Trophoblast cell (in vitro differentiated cells and primary cell): Measurements from ENCODE around the gene DTL.
A peak's percentile ranks its signal among the peaks of the same experiment; 100 is the strongest.

Experiments
- DNase-seq, 2 donors: peaks; one replicate each; pipeline ENCODE4 v3.0.0-alpha.2; 2016
- H2AFZ ChIP-seq: 2 replicates; pipeline ENCODE4 v1.6.1; 2013; ENCODE audit warnings: low read length, moderate library complexity, mild to moderate bottlenecking; ENCODE audit not compliant: insufficient read depth, poor library complexity
- H2AK5ac ChIP-seq: 2 replicates; pipeline ENCODE4 v1.6.1; 2013; ENCODE audit warnings: mild to moderate bottlenecking, low read length
- H2BK120ac ChIP-seq: 2 replicates; pipeline ENCODE4 v1.6.1; 2013; ENCODE audit warnings: low read length, mild to moderate bottlenecking, moderate library complexity; ENCODE audit not compliant: insufficient read depth, poor library complexity
- H2BK12ac ChIP-seq: 2 replicates; pipeline ENCODE4 v1.6.1; 2013; ENCODE audit warnings: mild to moderate bottlenecking, low read length, moderate library complexity
- H2BK5ac ChIP-seq: 2 replicates; pipeline ENCODE4 v1.6.1; 2013; ENCODE audit warnings: low read length, low read depth, moderate library complexity, mild to moderate bottlenecking; ENCODE audit not compliant: poor library complexity
- H3K14ac ChIP-seq: 2 replicates; pipeline ENCODE4 v1.6.1; 2013; ENCODE audit warnings: mild to moderate bottlenecking, low read length
- H3K18ac ChIP-seq: 2 replicates; pipeline ENCODE4 v1.6.1; 2013; ENCODE audit warnings: mild to moderate bottlenecking, low read length
- H3K23ac ChIP-seq: 2 replicates; pipeline ENCODE4 v1.6.1; 2013; ENCODE audit warnings: low read length
- H3K27ac ChIP-seq: 2 replicates; pipeline ENCODE4 v1.5.1; 2013; ENCODE audit warnings: low read depth, mild to moderate bottlenecking, inconsistent platforms, low read length, moderate library complexity
- H3K27me3 ChIP-seq: 2 replicates; pipeline ENCODE4 v1.6.1; 2013; ENCODE audit warnings: inconsistent platforms, mild to moderate bottlenecking, low read length, moderate library complexity; ENCODE audit not compliant: insufficient read depth
- H3K36me3 ChIP-seq, 2 experiments: 1 replicate in 1 of 2; 2 replicates in 1 of 2; pipeline ENCODE4 v1.6.1; 2013; ENCODE audit warnings: low read length in 2 of 2, mild to moderate bottlenecking in 2 of 2, moderate library complexity in 1 of 2; ENCODE audit not compliant: insufficient read depth in 2 of 2, control insufficient read depth in 1 of 2
- H3K4ac ChIP-seq: 2 replicates; pipeline ENCODE4 v1.6.1; 2013; ENCODE audit warnings: low read depth, mild to moderate bottlenecking, low read length, moderate library complexity
- H3K4me1 ChIP-seq, 2 experiments: 1 replicate in 1 of 2; 2 replicates in 1 of 2; pipeline ENCODE4 v1.6.1; 2013; ENCODE audit warnings: low read length in 2 of 2, mild to moderate bottlenecking in 2 of 2, moderate library complexity in 1 of 2; ENCODE audit not compliant: insufficient read depth in 2 of 2, control insufficient read depth in 1 of 2
- H3K4me2 ChIP-seq: 2 replicates; pipeline ENCODE4 v1.6.1; 2013; ENCODE audit warnings: inconsistent platforms, mild to moderate bottlenecking, low read length, moderate library complexity
- H3K4me3 ChIP-seq: 2 replicates; pipeline ENCODE4 v1.5.1; 2013; ENCODE audit warnings: mild to moderate bottlenecking, low read depth, low read length, inconsistent platforms
- H3K79me1 ChIP-seq: one replicate; pipeline ENCODE4 v1.6.1; 2013; ENCODE audit warnings: low read length
- H3K79me2 ChIP-seq: 2 replicates; pipeline ENCODE4 v1.6.1; 2013; ENCODE audit warnings: low read length, mild to moderate bottlenecking; ENCODE audit not compliant: control insufficient read depth, insufficient read depth, poor library complexity
- H3K9ac ChIP-seq: 2 replicates; pipeline ENCODE4 v1.6.1; 2013; ENCODE audit warnings: mild to moderate bottlenecking, low read length
- H3K9me3 ChIP-seq: 2 replicates; pipeline ENCODE4 v1.6.1; 2013; ENCODE audit warnings: low read depth, mild to moderate bottlenecking, control low read depth, inconsistent platforms, low read length; ENCODE audit not compliant: insufficient read depth
- H4K12ac ChIP-seq: 2 replicates; pipeline ENCODE4 v1.6.1; 2013; ENCODE audit warnings: low read depth, mild to moderate bottlenecking, low read length, moderate library complexity
- H4K8ac ChIP-seq: 2 replicates; pipeline ENCODE4 v1.6.1; 2013; ENCODE audit warnings: low read depth, mild to moderate bottlenecking, low read length, moderate library complexity
- H4K91ac ChIP-seq: one replicate; pipeline ENCODE4 v1.6.1; 2013; ENCODE audit warnings: low read depth, mild to moderate bottlenecking, low read length, moderate library complexity
- WGBS: extraction: QIAGEN DNeasy Blood & Tissue Kit; methylation state at CpG from one replicate; pipeline ENCODE4 v1.1.7; 2013; ENCODE audit warnings: missing lambda C conversion rate; ENCODE audit not compliant: insufficient read length, insufficient coverage; ENCODE audit errors: extremely low coverage; 5-methylcytosine and 5-hydroxymethylcytosine counted together

DTL gene

DNA sequence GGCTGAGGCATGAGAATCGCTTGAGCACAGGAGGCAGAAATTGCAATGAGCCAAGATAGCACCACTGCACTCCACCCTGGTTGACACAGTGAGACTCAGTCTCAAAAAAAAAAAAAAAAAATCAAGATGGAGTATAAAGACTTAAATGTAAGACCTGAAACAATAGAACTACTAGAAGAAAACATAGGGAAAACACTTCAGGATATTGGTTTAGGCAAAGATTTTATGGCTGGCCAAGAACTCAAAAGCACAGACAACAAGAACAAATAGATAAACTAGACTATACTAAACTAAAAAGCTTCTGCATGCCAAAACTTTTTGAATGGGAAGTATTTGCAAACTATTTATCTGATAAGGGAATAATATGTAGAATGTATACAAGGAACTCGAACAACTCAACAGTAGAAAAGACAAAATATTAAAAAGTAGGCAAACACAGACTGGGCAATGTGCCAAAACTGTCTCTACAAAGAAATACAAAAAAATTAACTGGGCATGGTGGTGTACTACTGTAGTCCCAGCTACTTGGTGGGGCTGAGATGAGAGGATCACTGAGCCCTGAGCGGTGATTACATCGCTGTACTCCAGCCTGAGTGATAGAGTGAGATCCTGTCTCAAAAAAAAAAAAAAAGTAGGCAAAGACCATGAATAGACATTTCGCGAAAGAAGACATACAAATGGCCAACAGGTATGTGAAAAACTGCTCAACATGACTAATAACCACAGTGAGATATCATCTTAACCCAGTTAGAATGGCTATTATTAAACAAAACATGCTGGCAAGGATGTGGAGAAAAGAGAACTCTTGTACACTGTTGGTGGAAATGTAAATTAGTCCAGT lies 25.3 kb downstream of the DTL start:
- no peaks in the 10 kb centered on the region for H3K4me1 ChIP-seq
- peaks cover 3 to 6% of the 10 kb centered on the region in 2 experiments for H3K36me3 ChIP-seq
- no peak overlapping the region for H3K27ac ChIP-seq
- H3K14ac ChIP-seq = no peak overlapping the region
- H2BK120ac ChIP-seq = no peak overlapping the region
- H3K79me1 ChIP-seq = no peaks in the 10 kb centered on the region
- no peak overlapping the region for H4K12ac ChIP-seq
- no peak overlapping the region for H3K4ac ChIP-seq
- no peak overlapping the region for H4K91ac ChIP-seq
- H3K4me3 ChIP-seq = no peak overlapping the region
- no CpG with 5 or more reads among the region's 6 CpGs for WGBS
- H2BK12ac ChIP-seq = no peak overlapping the region
- peaks cover under 1% of the 10 kb centered on the region for H3K9me3 ChIP-seq
- no peak overlapping the region for H3K18ac ChIP-seq
- no peak overlapping the region for H3K4me2 ChIP-seq
- H2AFZ ChIP-seq = no peak overlapping the region
- no peak overlapping the region for H3K9ac ChIP-seq
- no peak overlapping the region for H2BK5ac ChIP-seq
- H2AK5ac ChIP-seq = no peak overlapping the region
- H3K23ac ChIP-seq = no peak overlapping the region
- DNase-seq = peak; percentile 8 to 67
- H3K27me3 ChIP-seq = no peaks in the 10 kb centered on the region
- H3K79me2 ChIP-seq = no peaks in the 10 kb centered on the region
- H4K8ac ChIP-seq = no peak overlapping the region

DNA sequence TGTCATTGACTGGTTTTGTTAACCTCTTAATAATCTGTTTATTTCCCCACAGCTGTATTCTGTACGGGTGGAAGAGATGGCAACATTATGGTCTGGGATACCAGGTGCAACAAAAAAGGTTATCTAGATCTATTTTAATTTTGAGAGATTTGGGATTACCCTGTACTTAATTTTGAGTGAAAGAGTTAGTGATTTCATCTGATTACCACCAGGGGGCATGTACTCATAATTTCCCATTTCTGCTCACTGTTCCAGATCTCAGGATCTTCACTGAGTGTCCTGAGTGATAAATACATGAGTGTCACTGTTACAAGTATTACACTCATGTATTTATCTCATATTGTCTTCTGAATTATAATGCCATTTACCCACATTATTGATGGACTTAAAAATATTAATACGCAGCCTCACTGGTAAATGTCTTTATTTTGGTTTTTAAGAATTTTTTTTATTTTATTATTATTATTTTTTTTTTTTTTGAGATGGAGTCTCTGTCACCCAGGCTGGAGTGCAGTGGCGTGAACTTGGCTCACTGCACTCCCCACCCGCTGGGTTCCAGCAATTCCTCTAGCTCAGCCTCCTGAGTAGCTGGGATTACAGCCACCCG lies 27.4 kb downstream of the DTL start:
- Histone ChIP-seq H3K4me3 (no peak overlapping the region), H3K14ac (no peak overlapping the region), H3K79me2 (no peaks in the 10 kb centered on the region), H3K27me3 (no peaks in the 10 kb centered on the region), H2AFZ (no peak overlapping the region), H2BK5ac (no peak overlapping the region), H4K12ac (no peak overlapping the region), H2BK120ac (no peak overlapping the region), H3K27ac (no peak overlapping the region), H2AK5ac (no peak overlapping the region), H3K4ac (no peak overlapping the region), H3K18ac (no peak overlapping the region), H3K4me1 (no peaks in the 10 kb centered on the region), H3K36me3 (peaks cover 0 to 2% of the 10 kb centered on the region in 2 experiments), H4K8ac (no peak overlapping the region), H3K23ac (no peak overlapping the region), H3K4me2 (no peak overlapping the region), H2BK12ac (no peak overlapping the region), H3K9me3 (no peaks in the 10 kb centered on the region), H3K9ac (no peak overlapping the region), H3K79me1 (no peaks in the 10 kb centered on the region), H4K91ac (no peak overlapping the region)
- DNase-seq = peak in 1 of 2 donors; percentile 76
- no CpG with 5 or more reads among the region's 5 CpGs for WGBS

DNA sequence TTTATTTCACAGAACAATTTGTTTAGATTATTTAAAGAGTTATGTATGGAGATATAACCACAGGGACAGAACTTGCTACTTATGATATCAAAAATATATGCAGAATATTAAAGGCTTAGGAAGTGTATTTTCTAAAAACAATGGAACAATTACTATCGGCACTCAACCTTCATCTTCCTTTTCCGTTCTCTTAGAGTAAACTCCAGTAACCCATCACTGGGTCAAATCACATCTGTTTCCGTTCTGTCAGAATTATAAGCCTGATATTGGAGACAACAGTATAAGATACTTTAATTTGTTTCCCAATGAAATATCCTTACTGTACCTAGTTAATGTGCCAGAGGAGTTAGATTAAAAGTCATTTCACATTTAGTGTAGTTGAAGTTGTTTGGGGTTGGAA lies 32.2 kb downstream of the DTL start:
- no peak overlapping the region for H3K14ac ChIP-seq
- no CpG with 5 or more reads among the region's 3 CpGs for WGBS
- H3K18ac ChIP-seq = no peak overlapping the region
- no peaks in the 10 kb centered on the region for H3K9me3 ChIP-seq
- H2BK120ac ChIP-seq = no peak overlapping the region
- no peak overlapping the region for H2BK5ac ChIP-seq
- H3K36me3 ChIP-seq = peaks cover 5 to 7% of the 10 kb centered on the region in 2 experiments
- H3K4me3 ChIP-seq = no peak overlapping the region
- no peak overlapping the region for H3K9ac ChIP-seq
- H2AFZ ChIP-seq = no peak overlapping the region
- no peak overlapping the region for H3K27ac ChIP-seq
- no peak overlapping the region for H3K23ac ChIP-seq
- no peaks in the 10 kb centered on the region for H3K79me1 ChIP-seq
- no peaks in the 10 kb centered on the region for H3K27me3 ChIP-seq
- no peak overlapping the region for H3K4me2 ChIP-seq
- DNase-seq = no peak
- H4K12ac ChIP-seq = no peak overlapping the region
- H4K8ac ChIP-seq = no peak overlapping the region
- no peaks in the 10 kb centered on the region for H3K4me1 ChIP-seq
- H2BK12ac ChIP-seq = no peak overlapping the region
- no peaks in the 10 kb centered on the region for H3K79me2 ChIP-seq
- H2AK5ac ChIP-seq = no peak overlapping the region
- H4K91ac ChIP-seq = no peak overlapping the region
- H3K4ac ChIP-seq = no peak overlapping the region

DNA sequence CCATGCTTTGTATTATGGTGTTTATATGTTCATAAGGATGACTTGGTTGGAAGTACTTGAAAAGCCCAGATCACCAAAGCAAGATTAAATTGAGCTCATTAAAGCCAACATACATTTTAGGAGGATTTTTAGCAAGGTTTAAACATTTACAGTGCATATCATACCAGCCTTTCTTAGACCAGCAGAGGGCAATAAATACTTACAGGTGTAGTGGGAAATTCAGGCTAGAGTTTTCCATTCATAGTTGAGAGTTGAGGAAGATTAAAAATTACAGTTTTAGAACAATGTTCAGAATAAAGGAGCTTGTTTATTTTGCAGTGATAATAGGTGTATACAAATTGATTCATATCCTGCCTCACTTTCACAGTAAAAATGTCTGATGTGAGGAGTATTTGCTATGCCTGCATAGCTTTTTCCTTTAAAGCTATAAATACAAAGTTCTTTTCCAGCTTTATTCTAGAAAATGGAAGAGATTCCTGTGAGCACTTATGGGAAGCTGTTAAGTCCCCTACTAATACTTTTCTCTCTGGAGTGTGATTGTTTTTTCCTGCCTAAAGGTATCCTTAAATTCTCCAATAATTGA lies 35.3 kb downstream of the DTL start:
- no peak overlapping the region for H3K9ac ChIP-seq
- no peak overlapping the region for H3K18ac ChIP-seq
- no peak overlapping the region for H2AFZ ChIP-seq
- no peak overlapping the region for H3K4me2 ChIP-seq
- no peaks in the 10 kb centered on the region for H3K9me3 ChIP-seq
- H3K27me3 ChIP-seq = no peaks in the 10 kb centered on the region
- no peaks in the 10 kb centered on the region for H3K79me1 ChIP-seq
- H2BK12ac ChIP-seq = no peak overlapping the region
- no peak overlapping the region for H2BK5ac ChIP-seq
- no peak overlapping the region for H4K12ac ChIP-seq
- H2AK5ac ChIP-seq = no peak overlapping the region
- H2BK120ac ChIP-seq = no peak overlapping the region
- no peak overlapping the region for H3K4ac ChIP-seq
- no peaks in the 10 kb centered on the region for H3K4me1 ChIP-seq
- H4K8ac ChIP-seq = no peak overlapping the region
- no peak overlapping the region for H3K27ac ChIP-seq
- peak in 1 of 2 donors; percentile 69 for DNase-seq
- peaks cover 5 to 6% of the 10 kb centered on the region in 2 experiments for H3K36me3 ChIP-seq
- H3K79me2 ChIP-seq = no peaks in the 10 kb centered on the region
- no peak overlapping the region for H4K91ac ChIP-seq
- H3K14ac ChIP-seq = no peak overlapping the region
- H3K23ac ChIP-seq = no peak overlapping the region
- H3K4me3 ChIP-seq = no peak overlapping the region
